Fibroblast of upper back skin (primary cell): Measurements from ENCODE around the gene TRMT2A.

Experiments used
- DNase-seq: peaks from one replicate; pipeline ENCODE4 v3.0.0-alpha.2; 2013

TRMT2A gene

GRCh38 chr22:20117633-20118299, 740 bp upstream of the TRMT2A start:
- DNase-seq = no peak

- DNase-seq = no peak
These were observed 563 bp downstream of the TRMT2A start for GRCh38 chr22:20116376-20116950.

- no peak for DNase-seq
These were observed 1.2 kb downstream of the TRMT2A start, which contains the start of gene RANBP1 for GRCh38 chr22:20115691-20116375. TSS of gene RANBP1 (plus strand) at chr22:20116104. CDS start at chr22:20116185, 81 bp downstream.

GRCh38 chr22:20114506-20115475, 2.2 kb downstream of the TRMT2A start:
- DNase-seq = no peak

- no peak for DNase-seq
These were observed 3.3 kb downstream of the TRMT2A start for GRCh38 chr22:20113551-20114310.

- DNase-seq = no peak
These were observed 4.2 kb downstream of the TRMT2A start for GRCh38 chr22:20112623-20113511.

GRCh38 chr22:20111689-20112622, 5.1 kb downstream of the TRMT2A start:
- DNase-seq = no peak

- no peak for DNase-seq
These were observed 5.9 kb downstream of the TRMT2A start for GRCh38 chr22:20111045-20111688.

- no peak for DNase-seq
These were observed 6.6 kb downstream of the TRMT2A start for GRCh38 chr22:20110359-20110985.

- no peak for DNase-seq
These were observed 7.3 kb downstream of the TRMT2A start for GRCh38 chr22:20109411-20110358.

GRCh38 chr22:20108757-20109230, 8.2 kb downstream of the TRMT2A start:
- DNase-seq = no peak

- no peak for DNase-seq
These were observed 8.9 kb downstream of the TRMT2A start for GRCh38 chr22:20107951-20108756.

- DNase-seq = no peak
These were observed 9.5 kb downstream of the TRMT2A start for GRCh38 chr22:20107471-20107901.

- no peak for DNase-seq
These were observed 10.2 kb downstream of the TRMT2A start for GRCh38 chr22:20106849-20107237.

GRCh38 chr22:20106205-20106848, 10.7 kb downstream of the TRMT2A start:
- no peak for DNase-seq
